Upper lobe of left lung (tissue), 4 donors: ENCODE measurements around the gene ANKRD60.

Source experiments
- EP300 ChIP-seq, 4 donors: sonication (generic); formaldehyde crosslinking; IDR thresholded peaks; one replicate each; pipeline ENCODE4 v1.5.1; 2017; ENCODE audit warnings: antibody characterized with exemption in 4 of 4, control low read depth in 2 of 4
- POLR2A ChIP-seq, 4 donors: fragments of 450-650 bp; IDR thresholded peaks; one replicate each; pipeline ENCODE4 v1.5.1; 2016 to 2017; ENCODE audit warnings: antibody characterized with exemption in 4 of 4, mild to moderate bottlenecking in 2 of 4
- TF ChIP-seq, protein P1 (sequence below), 6 experiments: fragments of 450-650 bp in 4 of 6; fragments of 200-600 bp in 2 of 6; sonication (generic) in 2 of 6; IDR thresholded peaks; one replicate each; pipeline ENCODE4 v1.5.1; 2016 to 2019; ENCODE audit warnings: antibody characterized with exemption in 6 of 6

DNA sequence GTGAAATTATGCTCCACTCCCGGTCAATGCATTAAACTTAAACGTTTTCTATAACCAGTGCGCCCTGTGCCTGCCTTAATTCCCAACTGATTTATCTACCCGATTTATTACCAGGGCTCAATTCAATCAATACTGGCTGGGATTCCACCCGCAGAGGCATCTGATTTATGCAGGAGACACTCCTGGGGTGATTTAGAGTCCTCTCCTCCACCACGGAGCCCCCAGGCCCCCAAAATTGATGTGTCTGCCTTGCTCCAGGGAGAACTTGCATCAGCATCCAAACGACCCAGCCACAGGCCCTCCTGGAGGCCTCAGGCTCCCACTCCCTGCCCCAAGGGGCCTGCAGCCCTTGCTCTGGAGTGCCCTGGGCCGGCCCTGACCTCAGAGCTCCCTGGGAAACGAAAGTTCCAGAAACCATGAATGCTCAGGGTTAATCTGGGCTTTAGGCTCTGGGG is 29.5 kb downstream of the ANKRD60 start:
- TF ChIP-seq, protein P1, sequence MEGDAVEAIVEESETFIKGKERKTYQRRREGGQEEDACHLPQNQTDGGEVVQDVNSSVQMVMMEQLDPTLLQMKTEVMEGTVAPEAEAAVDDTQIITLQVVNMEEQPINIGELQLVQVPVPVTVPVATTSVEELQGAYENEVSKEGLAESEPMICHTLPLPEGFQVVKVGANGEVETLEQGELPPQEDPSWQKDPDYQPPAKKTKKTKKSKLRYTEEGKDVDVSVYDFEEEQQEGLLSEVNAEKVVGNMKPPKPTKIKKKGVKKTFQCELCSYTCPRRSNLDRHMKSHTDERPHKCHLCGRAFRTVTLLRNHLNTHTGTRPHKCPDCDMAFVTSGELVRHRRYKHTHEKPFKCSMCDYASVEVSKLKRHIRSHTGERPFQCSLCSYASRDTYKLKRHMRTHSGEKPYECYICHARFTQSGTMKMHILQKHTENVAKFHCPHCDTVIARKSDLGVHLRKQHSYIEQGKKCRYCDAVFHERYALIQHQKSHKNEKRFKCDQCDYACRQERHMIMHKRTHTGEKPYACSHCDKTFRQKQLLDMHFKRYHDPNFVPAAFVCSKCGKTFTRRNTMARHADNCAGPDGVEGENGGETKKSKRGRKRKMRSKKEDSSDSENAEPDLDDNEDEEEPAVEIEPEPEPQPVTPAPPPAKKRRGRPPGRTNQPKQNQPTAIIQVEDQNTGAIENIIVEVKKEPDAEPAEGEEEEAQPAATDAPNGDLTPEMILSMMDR (IDR thresholded peaks at IDR 0.05) = no peak
- TF ChIP-seq EP300 (IDR thresholded peaks at IDR 0.05) (no peak), POLR2A (IDR thresholded peaks at IDR 0.05) (no peak)
